PFSK-1 (cell line): ENCODE results near the gene CNKSR2.

Experiments used
- FOXP2 ChIP-seq: optimal IDR thresholded peaks from 2 replicates; pipeline ENCODE3; 2011; ENCODE audit warnings: borderline replicate concordance, control low read depth, inconsistent platforms; ENCODE audit not compliant: insufficient read depth; ENCODE audit errors: extremely low read length, extremely low read depth
- POLR2AphosphoS5 ChIP-seq: IDR thresholded peaks from 2 replicates; pipeline ENCODE4 v1.6.1; 2012; ENCODE audit warnings: low read depth, mild to moderate bottlenecking, control low read depth, low read length, moderate library complexity
- SIN3A ChIP-seq: IDR thresholded peaks from 2 replicates; pipeline ENCODE4 v1.6.1; 2012; ENCODE audit warnings: mild to moderate bottlenecking, low read length, moderate library complexity, borderline replicate concordance; ENCODE audit not compliant: insufficient read depth
- TAF1 ChIP-seq: IDR thresholded peaks from 2 replicates; pipeline ENCODE4 v1.6.1; 2012; ENCODE audit warnings: low read length, control low read depth, borderline replicate concordance; ENCODE audit not compliant: insufficient read depth

DNA sequence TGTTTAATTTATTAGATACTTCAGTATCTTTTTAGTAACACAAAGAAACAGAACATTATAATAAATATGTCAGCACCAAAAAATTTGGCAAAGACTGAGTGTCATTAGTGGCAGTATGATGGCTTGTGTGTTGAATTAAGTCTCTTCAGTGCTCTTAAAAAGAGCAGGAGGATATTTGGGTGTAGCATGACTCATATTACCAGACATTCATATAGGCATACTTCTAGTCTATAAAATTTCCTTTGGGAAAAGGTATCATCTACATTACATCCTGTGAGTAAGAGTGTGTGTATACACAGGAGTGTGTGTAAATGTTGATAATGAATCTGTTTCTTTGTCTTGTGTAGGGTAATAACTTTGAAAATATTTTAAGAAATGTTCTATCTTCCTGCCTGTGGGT, 135.7 kb downstream of the CNKSR2 start:
- TF ChIP-seq POLR2AphosphoS5 = no peak
- no peak for TF ChIP-seq FOXP2
- TF ChIP-seq TAF1 = no peak
- TF ChIP-seq SIN3A = no peak
